Measurements from ENCODE around the gene ATCAY.

ATCAY gene

DNA sequence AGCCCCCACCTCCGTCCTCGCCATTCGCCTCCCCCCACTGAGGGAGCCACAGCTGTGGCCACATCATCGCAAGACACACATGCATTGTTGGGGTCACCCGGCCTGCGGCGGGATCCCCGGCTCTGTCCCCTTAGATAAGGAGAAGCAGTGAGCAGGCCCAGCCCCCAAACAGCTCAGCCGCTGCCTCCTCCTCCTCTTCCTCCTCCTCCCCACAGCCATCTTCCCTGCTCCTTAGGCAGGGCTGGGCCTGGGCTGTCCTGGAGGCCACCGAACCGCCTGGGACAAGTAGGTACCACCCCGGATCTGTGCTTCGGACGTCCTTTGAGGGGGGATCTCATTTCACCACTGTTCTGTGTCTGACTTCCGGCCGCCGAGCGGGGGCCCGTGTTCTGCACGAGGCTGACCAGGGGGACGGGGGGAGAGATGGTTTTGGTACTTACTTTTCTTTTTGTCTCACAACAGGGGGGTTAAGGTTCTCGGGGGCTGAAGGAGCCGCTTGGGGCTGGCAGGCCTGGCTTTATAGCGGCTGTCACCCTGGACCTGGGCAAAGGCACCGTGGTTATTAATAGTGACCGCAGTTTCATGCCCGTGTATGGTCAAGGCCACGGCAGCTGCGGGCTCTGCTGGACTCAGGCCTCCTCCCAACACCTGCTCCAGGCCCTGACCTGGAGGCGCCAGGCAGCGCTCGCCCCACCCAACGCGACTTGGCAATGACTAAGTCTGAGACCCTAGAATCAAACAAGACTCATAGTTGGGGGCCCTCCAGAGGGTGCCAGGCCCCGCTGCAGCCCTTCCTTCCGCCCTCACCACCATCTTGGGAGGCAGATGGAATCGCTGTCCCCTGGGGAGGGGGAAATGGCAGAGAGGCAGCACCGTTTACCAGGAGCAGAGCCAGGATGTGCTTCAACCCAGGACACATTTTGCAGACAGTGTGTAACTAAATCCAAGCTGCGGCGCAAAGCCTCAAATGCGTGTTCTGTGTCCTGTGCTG, 70.7 kb downstream of the ATCAY start:
- TF ChIP-seq NFIC (IDR thresholded peaks at IDR 0.05) (no peak), EGR1 (IDR thresholded peaks at IDR 0.05) (no peak), REST (IDR thresholded peaks at IDR 0.05; ENCODE audit: low read depth) (no peak), YY1 (IDR thresholded peaks at IDR 0.05; ENCODE audit: low read depth) (no peak), ZBTB7A (IDR thresholded peaks at IDR 0.05; ENCODE audit: low read depth) (no peak), TCF12 (IDR thresholded peaks at IDR 0.05; ENCODE audit: low read depth) (no peak), FOXM1 (IDR thresholded peaks at IDR 0.05; ENCODE audit: borderline replicate concordance, low read depth) (no peak), RAD21 (IDR thresholded peaks at IDR 0.05; ENCODE audit: low read depth) (no peak), MAX (IDR thresholded peaks at IDR 0.05) (no peak), TEAD4 (IDR thresholded peaks at IDR 0.05) (no peak), CREB1 (IDR thresholded peaks at IDR 0.05; ENCODE audit: low read depth) (no peak), EP300 (IDR thresholded peaks at IDR 0.05; ENCODE audit: borderline replicate concordance) (no peak), TAF1 (IDR thresholded peaks at IDR 0.05; ENCODE audit: low read depth) (no peak), CEBPB (IDR thresholded peaks at IDR 0.05) (no peak)
- TF ChIP-seq, protein P1, sequence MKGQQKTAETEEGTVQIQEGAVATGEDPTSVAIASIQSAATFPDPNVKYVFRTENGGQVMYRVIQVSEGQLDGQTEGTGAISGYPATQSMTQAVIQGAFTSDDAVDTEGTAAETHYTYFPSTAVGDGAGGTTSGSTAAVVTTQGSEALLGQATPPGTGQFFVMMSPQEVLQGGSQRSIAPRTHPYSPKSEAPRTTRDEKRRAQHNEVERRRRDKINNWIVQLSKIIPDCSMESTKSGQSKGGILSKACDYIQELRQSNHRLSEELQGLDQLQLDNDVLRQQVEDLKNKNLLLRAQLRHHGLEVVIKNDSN (IDR thresholded peaks at IDR 0.05): no peak

DNA sequence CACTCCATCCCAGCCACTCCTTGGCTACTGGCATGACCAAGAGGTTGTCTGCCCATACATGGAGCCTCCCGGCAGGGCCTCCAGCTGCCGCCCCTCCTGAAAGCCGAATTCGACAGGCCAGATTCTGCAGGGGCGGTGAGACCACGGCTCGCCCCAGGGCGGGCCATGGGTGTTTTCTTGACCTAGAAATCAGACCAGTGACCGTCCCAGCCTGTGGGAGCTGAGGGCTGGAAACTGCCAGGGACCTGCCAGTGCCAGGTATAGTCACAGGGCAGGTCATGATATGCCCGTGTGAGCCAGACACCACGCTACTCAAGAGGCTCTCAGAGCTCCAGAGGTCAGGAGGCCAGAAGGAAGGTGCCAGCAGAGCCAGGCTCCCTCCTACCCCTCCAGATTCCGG, 73.6 kb downstream of the ATCAY start:
- TF ChIP-seq TEAD4 (IDR thresholded peaks at IDR 0.05) (no peak), MAX (IDR thresholded peaks at IDR 0.05) (no peak), CREB1 (IDR thresholded peaks at IDR 0.05; ENCODE audit: low read depth) (no peak), EP300 (IDR thresholded peaks at IDR 0.05; ENCODE audit: borderline replicate concordance) (no peak)

DNA sequence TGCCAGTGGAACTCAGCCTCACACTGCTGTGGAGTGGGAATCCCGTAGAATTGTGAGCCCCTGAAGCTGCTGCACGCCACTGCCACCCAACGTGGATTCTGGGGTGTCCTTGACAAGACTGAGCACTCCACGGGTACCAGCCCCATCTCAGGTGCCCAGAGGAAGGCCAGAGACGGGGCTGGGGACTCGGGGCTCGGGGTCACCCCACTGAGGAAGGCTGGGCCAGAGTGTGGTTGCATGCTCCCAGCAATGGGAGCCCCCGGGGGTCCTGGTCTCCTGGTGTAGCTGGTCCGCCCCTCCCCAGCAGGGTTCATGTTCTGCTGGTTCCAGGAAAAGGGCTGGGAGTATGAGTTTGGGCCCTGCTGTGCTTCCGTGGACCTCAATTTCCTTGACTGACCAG, 75.2 kb downstream of the ATCAY start:
- TF ChIP-seq EP300 (IDR thresholded peaks at IDR 0.05; ENCODE audit: borderline replicate concordance) (no peak), NFIC (IDR thresholded peaks at IDR 0.05) (no peak), MAX (IDR thresholded peaks at IDR 0.05) (no peak), EGR1 (IDR thresholded peaks at IDR 0.05) (no peak), YY1 (IDR thresholded peaks at IDR 0.05; ENCODE audit: low read depth) (no peak), FOXM1 (IDR thresholded peaks at IDR 0.05; ENCODE audit: borderline replicate concordance, low read depth) (no peak), CREB1 (IDR thresholded peaks at IDR 0.05; ENCODE audit: low read depth) (no peak), ZBTB7A (IDR thresholded peaks at IDR 0.05; ENCODE audit: low read depth) (no peak), TEAD4 (IDR thresholded peaks at IDR 0.05) (no peak), TAF1 (IDR thresholded peaks at IDR 0.05; ENCODE audit: low read depth) (no peak), CEBPB (IDR thresholded peaks at IDR 0.05) (no peak), REST (IDR thresholded peaks at IDR 0.05; ENCODE audit: low read depth) (no peak), RAD21 (IDR thresholded peaks at IDR 0.05; ENCODE audit: low read depth) (no peak), TCF12 (IDR thresholded peaks at IDR 0.05; ENCODE audit: low read depth) (no peak)
- TF ChIP-seq, protein P1 (IDR thresholded peaks at IDR 0.05): no peak

- TF ChIP-seq CEBPB (IDR thresholded peaks at IDR 0.05): no peak
- no peak for TF ChIP-seq EGR1 (IDR thresholded peaks at IDR 0.05)
- no peak for TF ChIP-seq NFIC (IDR thresholded peaks at IDR 0.05)
- TF ChIP-seq CREB1 (IDR thresholded peaks at IDR 0.05; ENCODE audit: low read depth): no peak
- no peak for TF ChIP-seq ZBTB7A (IDR thresholded peaks at IDR 0.05; ENCODE audit: low read depth)
- TF ChIP-seq, protein P1 (IDR thresholded peaks at IDR 0.05): no peak
- no peak for TF ChIP-seq REST (IDR thresholded peaks at IDR 0.05; ENCODE audit: low read depth)
- no peak for TF ChIP-seq TCF12 (IDR thresholded peaks at IDR 0.05; ENCODE audit: low read depth)
Observed at GRCh38 chr19:3958836-3959765, 78.6 kb downstream of the ATCAY start.
